HG03095 (cell line): ENCODE results near the gene GATAD2B.
A peak's percentile ranks its signal among the peaks of the same experiment; 100 is the strongest.

Experiments
- ATAC-seq: cut with Tn5 transposase; IDR thresholded peaks from one replicate; pipeline ENCODE4 v1.9.1; 2021; ENCODE audit warnings: moderate library complexity; ENCODE audit not compliant: unreplicated experiment

The GATAD2B gene

GRCh38 chr1:153922972-153923925, at the start of gene GATAD2B:
GATAD2B (minus strand) TSS chr1:153922972; CDS start chr1:153828347, 94,625 bp downstream.
- ATAC-seq = peak; percentile 88

- no peak for ATAC-seq
These were observed 47.6 kb upstream of the GATAD2B start for GRCh38 chr1:153970346-153970745.

GRCh38 chr1:153968972-153969371, 46.2 kb upstream of the GATAD2B start:
- ATAC-seq = no peak

- no peak for ATAC-seq
These were observed 45.6 kb upstream of the GATAD2B start for GRCh38 chr1:153968408-153968807.

GRCh38 chr1:153968000-153968363, 45.2 kb upstream of the GATAD2B start:
- ATAC-seq = no peak

GRCh38 chr1:153967107-153967999, 44.6 kb upstream of the GATAD2B start, which contains the start of gene CREB3L4:
CREB3L4 (plus strand) TSS chr1:153967902; CDS start chr1:153968526, 624 bp downstream.
- peak; percentile 58 for ATAC-seq

GRCh38 chr1:153963850-153964331, 41.1 kb upstream of the GATAD2B start:
- no peak for ATAC-seq

- peak; percentile 44 for ATAC-seq
These were observed 40.5 kb upstream of the GATAD2B start, which contains the start of gene SLC39A1 for GRCh38 chr1:153963030-153963849. SLC39A1 (minus strand) TSS chr1:153963537; CDS start chr1:153962715, 822 bp downstream.

GRCh38 chr1:153962088-153963029, 39.6 kb upstream of the GATAD2B start:
- ATAC-seq = no peak

GRCh38 chr1:153961421-153961820, 38.6 kb upstream of the GATAD2B start:
- no peak for ATAC-seq

- ATAC-seq = no peak
These were observed 37.4 kb upstream of the GATAD2B start for GRCh38 chr1:153960206-153960605.

GRCh38 chr1:153959454-153959853, 36.7 kb upstream of the GATAD2B start:
- ATAC-seq = no peak

- no peak for ATAC-seq
These were observed 36.1 kb upstream of the GATAD2B start for GRCh38 chr1:153958961-153959260.

- peak; percentile 68 for ATAC-seq
These were observed 35.6 kb upstream of the GATAD2B start, which contains the start of gene CRTC2 for GRCh38 chr1:153958111-153958960. CRTC2 (minus strand) TSS chr1:153958612; CDS start chr1:153958497, 115 bp downstream.

GRCh38 chr1:153957744-153958110, 35.0 kb upstream of the GATAD2B start:
- ATAC-seq = no peak

- ATAC-seq = no peak
These were observed 34.4 kb upstream of the GATAD2B start for GRCh38 chr1:153956997-153957715.

- no peak for ATAC-seq
These were observed 32.1 kb upstream of the GATAD2B start for GRCh38 chr1:153954826-153955225.

GRCh38 chr1:153953859-153954365, 31.1 kb upstream of the GATAD2B start:
- ATAC-seq = no peak
